Gastrocnemius medialis (tissue), 4 donors: ENCODE results near the gene KAT2A. TPM values are rescaled to one million over a fixed set of nuclear protein-coding genes. Genes with fewer than 3 reads are reported as not detected.

Source experiments
- ATAC-seq, 2 donors: fragments of 150-250 bp; one replicate each; pipeline ENCODE4 v1.9.1; 2016
- DNase-seq, 2 donors: peaks; one replicate each; pipeline ENCODE4 v3.0.0-alpha.2; 2019
- H3K27ac ChIP-seq, 4 donors: fragments of 200-600 bp; sonication (generic); 1 replicate in 1 of 4; 2 replicates in 3 of 4; pipeline ENCODE4 v1.5.1; 2016 to 2018; ENCODE audit warnings: mild to moderate bottlenecking in 2 of 4, moderate library complexity in 1 of 4
- H3K27me3 ChIP-seq, 3 donors: fragments of 200-600 bp; sonication (generic) in 2 of 3; 1 replicate in 1 of 3; 2 replicates in 2 of 3; pipeline versions ENCODE4 v1.5.1 to v1.6.0; 2016 to 2019; ENCODE audit warnings: mild to moderate bottlenecking in 1 of 3, moderate library complexity in 1 of 3
- H3K36me3 ChIP-seq, 2 donors: fragments of 200-600 bp; sonication (generic) in 1 of 2; one replicate each; pipeline ENCODE4 v1.5.1; 2017 to 2018
- H3K4me1 ChIP-seq, 2 donors: fragments of 200-600 bp; sonication (generic) in 1 of 2; one replicate each; pipeline ENCODE4 v1.5.1; 2016 to 2017; ENCODE audit warnings: mild to moderate bottlenecking in 2 of 2
- H3K4me3 ChIP-seq, 4 donors: fragments of 200-600 bp; sonication (generic) in 3 of 4; 1 replicate in 1 of 4; 2 replicates in 3 of 4; pipeline ENCODE4 v1.5.1; 2016 to 2019; ENCODE audit warnings: mild to moderate bottlenecking in 2 of 4
- H3K9me3 ChIP-seq, 3 donors: fragments of 200-600 bp; sonication (generic) in 2 of 3; 1 replicate in 1 of 3; 2 replicates in 2 of 3; pipeline ENCODE4 v1.5.1; 2016 to 2019
- POLR2A ChIP-seq, 2 donors: fragments of 450-650 bp; IDR thresholded peaks; one replicate each; pipeline ENCODE4 v1.6.1; 2017; ENCODE audit warnings: antibody characterized with exemption in 2 of 2, mild to moderate bottlenecking in 2 of 2, moderate library complexity in 2 of 2
- in situ Hi-C, 4 donors: fragments of 200-750 bp; cut with MboI; loops; one replicate each; pipeline versions ENCODE4 v1.15.0 to v1.8.0; 2017; ENCODE audit warnings: low sequenced_read_pairs in 4 of 4
- intact Hi-C: fragments of 100-400 bp; cut with DNase I; formaldehyde crosslinking; loops from one replicate; pipeline ENCODE4 v1.15.1; 2023; ENCODE audit warnings: low total_unique reads
- total RNA-seq, 4 donors: library from RNA; depleted of rRNA; stranded (reverse); fragments of >200 nt; gene quantifications; one replicate each; pipeline versions ENCODE4 v1.1.0 to v1.2.3, GENCODE V29; 2016
- TF ChIP-seq, protein P1 (sequence below), 5 experiments: fragments of 450-650 bp in 3 of 5; fragments of 200-600 bp in 2 of 5; sonication (generic) in 2 of 5; IDR thresholded peaks in 4 of 5; conservative IDR thresholded peaks in 1 of 5; 1 replicate in 4 of 5; 2 replicates in 1 of 5; pipeline ENCODE4 v1.5.1; 2016 to 2019; ENCODE audit warnings: antibody characterized with exemption in 5 of 5, mild to moderate bottlenecking in 3 of 5, moderate library complexity in 3 of 5

Gene KAT2A
- total RNA-seq, 4 donors from 2014 or later: 1.8 to 15.0 (median 6.3) TPM

DNA sequence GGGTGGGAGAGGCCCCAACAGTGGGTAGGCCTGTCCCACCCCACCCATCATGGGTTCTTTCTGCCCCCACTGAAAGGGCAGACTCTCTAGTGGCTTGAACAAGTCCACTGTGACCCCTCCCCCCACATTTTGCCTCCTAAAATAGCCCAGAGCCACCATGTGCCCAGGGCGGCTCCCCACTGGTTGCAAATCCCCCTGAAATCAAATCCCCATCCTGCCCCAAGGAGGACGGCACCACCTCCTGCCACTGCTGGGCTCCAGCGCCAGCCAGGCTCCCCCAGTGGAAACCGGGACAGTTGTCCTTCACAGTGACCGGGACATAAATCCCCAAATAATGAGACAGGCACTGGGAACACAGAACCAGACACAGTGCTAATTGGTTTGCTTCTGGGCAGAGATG lies 43.4 kb downstream of the KAT2A start:
- peak in 1 of 2 donors; percentile 40 for ATAC-seq

DNA sequence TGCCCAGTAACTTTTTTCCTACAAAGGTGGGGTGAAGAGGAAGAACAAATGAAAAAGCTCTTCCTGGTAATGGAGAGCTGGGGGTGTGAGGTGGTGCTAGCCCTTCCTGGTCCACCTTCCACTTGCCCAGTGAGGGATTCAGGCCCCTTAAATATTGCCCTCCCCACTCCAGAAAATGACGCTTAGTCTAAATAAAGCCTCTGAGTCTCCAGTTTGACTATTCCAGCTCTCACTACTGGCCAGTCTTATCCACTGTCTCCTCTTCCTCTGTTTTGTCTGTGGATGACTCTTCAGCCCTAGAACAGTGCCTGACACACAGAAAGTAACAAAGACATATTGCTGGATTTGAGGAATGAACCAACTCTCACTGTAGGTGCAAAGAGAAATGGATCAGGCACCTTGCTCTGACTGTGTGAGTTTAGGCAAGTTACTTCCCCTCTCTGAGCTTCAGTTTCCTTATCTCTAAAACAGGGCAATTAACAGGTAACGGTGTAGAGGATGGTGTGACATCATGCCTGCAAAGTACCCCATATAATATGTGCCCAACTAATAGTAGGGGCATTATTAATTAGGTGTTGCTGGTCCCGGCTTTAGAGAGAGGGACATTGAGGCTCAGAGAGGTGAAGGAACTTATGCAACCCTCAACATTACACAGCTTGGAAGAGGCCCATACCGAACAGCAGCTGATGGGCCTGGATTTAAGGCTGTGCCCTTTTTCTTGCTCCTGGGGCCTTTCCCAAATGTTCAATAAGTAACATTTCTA lies 44.2 kb downstream of the KAT2A start:
- Histone ChIP-seq H3K9me3 (no peaks in the 10 kb centered on the region), H3K4me1 (peaks cover 20 to 23% of the 10 kb centered on the region in 2 donors), H3K27me3 (no peaks in the 10 kb centered on the region), H3K4me3 (no peak overlapping the region), H3K36me3 (no peaks in the 10 kb centered on the region), H3K27ac (peak overlapping the region; percentile 59 to 84 (median 66))
- in situ Hi-C loops: no loop called here
- TF ChIP-seq, protein P1, sequence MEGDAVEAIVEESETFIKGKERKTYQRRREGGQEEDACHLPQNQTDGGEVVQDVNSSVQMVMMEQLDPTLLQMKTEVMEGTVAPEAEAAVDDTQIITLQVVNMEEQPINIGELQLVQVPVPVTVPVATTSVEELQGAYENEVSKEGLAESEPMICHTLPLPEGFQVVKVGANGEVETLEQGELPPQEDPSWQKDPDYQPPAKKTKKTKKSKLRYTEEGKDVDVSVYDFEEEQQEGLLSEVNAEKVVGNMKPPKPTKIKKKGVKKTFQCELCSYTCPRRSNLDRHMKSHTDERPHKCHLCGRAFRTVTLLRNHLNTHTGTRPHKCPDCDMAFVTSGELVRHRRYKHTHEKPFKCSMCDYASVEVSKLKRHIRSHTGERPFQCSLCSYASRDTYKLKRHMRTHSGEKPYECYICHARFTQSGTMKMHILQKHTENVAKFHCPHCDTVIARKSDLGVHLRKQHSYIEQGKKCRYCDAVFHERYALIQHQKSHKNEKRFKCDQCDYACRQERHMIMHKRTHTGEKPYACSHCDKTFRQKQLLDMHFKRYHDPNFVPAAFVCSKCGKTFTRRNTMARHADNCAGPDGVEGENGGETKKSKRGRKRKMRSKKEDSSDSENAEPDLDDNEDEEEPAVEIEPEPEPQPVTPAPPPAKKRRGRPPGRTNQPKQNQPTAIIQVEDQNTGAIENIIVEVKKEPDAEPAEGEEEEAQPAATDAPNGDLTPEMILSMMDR (IDR thresholded peaks at IDR 0.05 in 4 of 5, conservative IDR thresholded peaks at IDR 0.05 in 1 of 5): no peak
- no peak for TF ChIP-seq POLR2A (IDR thresholded peaks at IDR 0.05)
- DNase-seq (no peak), ATAC-seq (peak; percentile 69 to 86)
- intact Hi-C loops: no loop called here

More for the DNA sequence above, 43.4 kb downstream of the KAT2A start:
- TF ChIP-seq, protein P1 (IDR thresholded peaks at IDR 0.05 in 4 of 5, conservative IDR thresholded peaks at IDR 0.05 in 1 of 5): no peak
- TF ChIP-seq POLR2A (IDR thresholded peaks at IDR 0.05): no peak
- Histone ChIP-seq H3K27ac (peak overlapping the region; percentile 59 to 84 (median 66)), H3K4me3 (no peak overlapping the region), H3K27me3 (no peaks in the 10 kb centered on the region), H3K9me3 (no peaks in the 10 kb centered on the region), H3K36me3 (no peaks in the 10 kb centered on the region), H3K4me1 (peaks cover 17 to 18% of the 10 kb centered on the region in 2 donors)
- peak in 1 of 2 donors; percentile 37 for DNase-seq
- intact Hi-C loops (no loop called here), in situ Hi-C loops (no loop called here)

DNA sequence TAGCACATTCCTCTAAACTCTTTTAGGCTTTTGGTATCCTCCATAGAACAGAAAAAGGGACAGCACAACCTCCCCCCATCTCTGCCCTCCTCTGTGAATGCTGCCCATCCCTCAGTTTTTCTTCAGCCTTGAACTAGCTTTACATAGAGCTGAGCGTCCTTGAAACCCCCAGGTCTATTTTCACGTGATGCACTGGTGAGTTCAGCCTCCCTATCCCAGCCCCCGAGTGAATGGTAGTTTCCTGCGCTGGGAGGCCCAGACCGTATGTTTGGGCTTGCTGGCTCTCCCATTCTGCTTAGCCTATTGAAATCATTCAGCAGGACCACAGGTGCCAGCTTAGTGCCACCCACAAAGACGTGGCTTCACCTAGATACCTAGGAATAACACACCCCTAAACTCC lies 45.4 kb downstream of the KAT2A start:
- Histone ChIP-seq H3K36me3 (no peaks in the 10 kb centered on the region), H3K4me1 (peaks cover 20 to 23% of the 10 kb centered on the region in 2 donors), H3K4me3 (no peak overlapping the region), H3K27me3 (no peaks in the 10 kb centered on the region), H3K27ac (peak overlapping the region in 1 of 4 donors; percentile 84), H3K9me3 (no peaks in the 10 kb centered on the region)
- ATAC-seq: no peak
- TF ChIP-seq, protein P1 (IDR thresholded peaks at IDR 0.05 in 4 of 5, conservative IDR thresholded peaks at IDR 0.05 in 1 of 5): no peak
- TF ChIP-seq POLR2A (IDR thresholded peaks at IDR 0.05): no peak
- no peak for DNase-seq
- in situ Hi-C loops (no loop called here), intact Hi-C loops (no loop called here)

DNA sequence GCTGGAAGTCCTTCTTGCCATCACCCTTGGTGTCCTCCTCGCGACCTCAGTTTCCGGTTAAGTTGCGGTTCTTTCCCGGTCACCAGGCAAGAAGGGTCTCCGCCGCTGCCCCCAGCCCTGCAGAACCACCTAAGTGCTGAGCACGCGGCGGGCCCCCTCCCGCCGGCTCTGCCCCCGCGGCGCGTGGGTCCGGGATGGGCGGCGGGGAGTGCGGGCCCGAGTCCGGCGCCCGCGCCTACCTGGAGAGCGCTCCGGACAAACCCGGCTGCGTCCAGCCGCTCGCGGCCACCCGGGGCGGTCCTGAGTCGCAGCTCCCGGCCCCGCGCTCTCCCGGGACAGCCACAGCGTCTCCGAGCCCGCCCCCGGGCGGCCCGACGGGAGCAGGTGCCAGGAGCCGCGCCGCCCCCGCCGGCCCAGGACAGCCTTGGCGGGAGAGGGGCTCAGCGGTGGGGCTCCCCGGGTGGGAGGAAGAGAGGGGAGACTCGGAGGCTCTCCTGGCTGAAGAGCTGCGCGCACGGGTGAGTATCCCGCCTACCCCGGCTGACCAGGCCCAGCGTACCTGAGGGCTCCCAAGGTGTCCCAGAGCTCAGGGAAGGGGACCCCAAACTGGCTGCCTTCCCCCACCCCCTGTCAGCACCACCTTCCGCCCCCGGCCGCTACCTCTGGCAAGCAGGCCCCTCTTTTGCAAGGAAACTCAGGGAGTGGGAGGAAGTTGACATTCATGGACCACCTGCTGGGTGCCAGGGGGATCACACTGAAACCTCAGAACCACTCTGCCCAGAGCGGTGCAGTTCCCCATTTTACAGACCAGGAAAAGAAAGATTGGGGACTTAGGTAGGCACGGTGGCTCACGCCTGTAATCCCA lies 48.6 kb downstream of the KAT2A start:
- in situ Hi-C loops: no loop called here

More for the DNA sequence above, 48.6 kb downstream of the KAT2A start:
- ATAC-seq (no peak), DNase-seq (no peak)
- H3K27me3 ChIP-seq: no peaks in the 10 kb centered on the region
- intact Hi-C loops: no loop called here
- H3K4me1 ChIP-seq: peaks cover 18 to 19% of the 10 kb centered on the region in 2 donors
- H3K4me3 ChIP-seq: peak overlapping the region; percentile 10 to 51 (median 32)
- no peaks in the 10 kb centered on the region for H3K9me3 ChIP-seq
- H3K27ac ChIP-seq: no peak overlapping the region
- TF ChIP-seq POLR2A (IDR thresholded peaks at IDR 0.05): no peak
- TF ChIP-seq, protein P1 (IDR thresholded peaks at IDR 0.05 in 4 of 5, conservative IDR thresholded peaks at IDR 0.05 in 1 of 5): peak in 1 of 5 experiments; percentile 14
- H3K36me3 ChIP-seq: no peaks in the 10 kb centered on the region
